GM10266 (cell line): ENCODE data around the gene BMP7.
"Not testable (repeated sequence)": the region's sequence is repeated elsewhere in the genome, so short reads cannot be mapped to it uniquely, and the experiment has no call there.

Experiments used
- DNase-seq: peaks from one replicate; pipeline ENCODE4 v3.0.0; 2012; ENCODE audit errors: extremely low spot score
- TF ChIP-seq, protein P1 (sequence below): IDR thresholded peaks from 2 replicates; pipeline ENCODE4 v1.5.1; 2012; ENCODE audit warnings: mild to moderate bottlenecking, low read depth; ENCODE audit not compliant: control insufficient read depth, insufficient read depth; ENCODE audit errors: missing control alignments

The BMP7 gene

DNA sequence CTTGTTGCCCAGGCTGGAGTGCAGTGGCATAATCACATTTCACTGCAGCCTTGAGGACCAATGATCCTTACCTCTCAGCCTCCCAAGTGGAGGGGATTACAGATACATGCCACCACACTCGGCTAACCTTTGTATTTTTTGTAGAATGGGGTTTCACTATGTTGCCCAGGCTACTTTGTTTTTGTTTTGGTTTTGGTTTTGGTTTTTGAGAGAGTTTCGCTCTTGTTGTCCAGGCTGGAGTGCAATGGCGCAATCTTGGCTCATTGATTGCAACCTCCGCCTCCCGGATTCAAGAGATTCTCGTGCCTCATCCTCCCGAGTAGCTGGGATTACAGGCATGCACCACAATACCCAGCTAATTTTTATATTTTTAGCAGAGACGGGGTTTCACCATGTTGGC, 105.5 kb downstream of the BMP7 start:
- DNase-seq, result no peak
- TF ChIP-seq, protein P1, sequence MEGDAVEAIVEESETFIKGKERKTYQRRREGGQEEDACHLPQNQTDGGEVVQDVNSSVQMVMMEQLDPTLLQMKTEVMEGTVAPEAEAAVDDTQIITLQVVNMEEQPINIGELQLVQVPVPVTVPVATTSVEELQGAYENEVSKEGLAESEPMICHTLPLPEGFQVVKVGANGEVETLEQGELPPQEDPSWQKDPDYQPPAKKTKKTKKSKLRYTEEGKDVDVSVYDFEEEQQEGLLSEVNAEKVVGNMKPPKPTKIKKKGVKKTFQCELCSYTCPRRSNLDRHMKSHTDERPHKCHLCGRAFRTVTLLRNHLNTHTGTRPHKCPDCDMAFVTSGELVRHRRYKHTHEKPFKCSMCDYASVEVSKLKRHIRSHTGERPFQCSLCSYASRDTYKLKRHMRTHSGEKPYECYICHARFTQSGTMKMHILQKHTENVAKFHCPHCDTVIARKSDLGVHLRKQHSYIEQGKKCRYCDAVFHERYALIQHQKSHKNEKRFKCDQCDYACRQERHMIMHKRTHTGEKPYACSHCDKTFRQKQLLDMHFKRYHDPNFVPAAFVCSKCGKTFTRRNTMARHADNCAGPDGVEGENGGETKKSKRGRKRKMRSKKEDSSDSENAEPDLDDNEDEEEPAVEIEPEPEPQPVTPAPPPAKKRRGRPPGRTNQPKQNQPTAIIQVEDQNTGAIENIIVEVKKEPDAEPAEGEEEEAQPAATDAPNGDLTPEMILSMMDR, result no peak

DNA sequence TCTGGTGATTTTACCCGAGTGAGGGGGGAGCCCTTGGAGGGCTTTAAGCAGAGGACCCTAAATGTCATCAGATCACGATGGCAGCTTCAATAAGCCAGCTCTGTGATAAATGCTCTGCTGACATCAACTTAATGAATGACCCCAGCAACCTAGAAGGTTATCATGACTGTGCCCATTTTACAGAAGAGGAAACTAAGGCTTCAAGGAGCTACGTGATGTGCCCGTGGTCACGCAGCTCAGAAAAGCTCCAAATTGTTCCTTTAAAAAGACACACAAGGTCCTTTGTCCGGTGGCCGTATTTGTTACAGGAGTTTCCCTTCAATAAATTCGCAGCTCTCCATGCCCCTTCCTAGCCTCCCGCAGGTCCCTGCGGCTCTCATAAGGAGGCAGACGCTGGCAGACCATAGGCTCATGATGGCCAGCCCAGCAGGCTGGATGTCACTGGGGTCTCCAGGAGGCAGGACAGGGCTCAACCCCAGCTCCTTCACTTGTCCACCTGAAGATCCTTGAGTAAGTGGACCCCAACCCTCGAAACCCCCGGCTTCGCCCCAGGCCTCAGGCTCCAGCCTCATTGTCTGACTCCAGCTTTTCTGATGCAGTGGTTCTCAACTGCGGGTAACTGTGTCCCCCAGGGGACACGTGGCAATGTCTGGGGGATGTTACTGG, 106.4 kb downstream of the BMP7 start:
- no peak for DNase-seq
- TF ChIP-seq, protein P1, result no peak

DNA sequence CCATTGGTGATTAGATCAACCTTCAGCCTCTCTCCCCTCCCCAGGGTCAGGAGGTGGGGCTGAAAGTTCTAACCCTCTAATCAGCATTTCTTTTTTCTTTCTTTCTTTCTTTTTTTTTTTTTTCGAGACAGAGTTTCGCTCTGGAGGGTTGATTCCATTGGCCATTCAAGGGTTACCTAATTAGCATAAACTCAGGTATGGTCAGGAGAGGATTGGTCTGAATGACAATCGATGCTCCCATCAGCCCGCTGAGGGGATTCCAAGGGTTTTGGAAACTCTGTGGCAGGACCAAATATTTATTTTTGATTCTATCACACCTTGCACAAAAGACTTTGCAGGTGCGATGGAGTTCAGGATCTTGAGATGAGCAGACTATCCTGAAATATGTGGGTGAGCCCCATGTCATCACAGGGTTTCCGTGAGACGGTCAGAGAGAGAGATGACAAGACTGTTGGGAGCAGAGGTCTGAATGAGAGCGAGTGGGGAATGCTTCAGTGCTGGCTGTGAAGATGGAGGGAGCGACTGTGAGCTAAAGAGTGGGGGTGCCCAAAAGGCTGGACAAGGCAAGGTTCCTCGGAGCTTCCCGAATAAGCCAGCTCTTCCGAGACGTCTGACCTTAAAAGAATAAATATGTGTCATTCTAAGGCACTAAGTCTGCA, 107.1 kb downstream of the BMP7 start:
- no peak for DNase-seq
- TF ChIP-seq, protein P1, result no peak

DNA sequence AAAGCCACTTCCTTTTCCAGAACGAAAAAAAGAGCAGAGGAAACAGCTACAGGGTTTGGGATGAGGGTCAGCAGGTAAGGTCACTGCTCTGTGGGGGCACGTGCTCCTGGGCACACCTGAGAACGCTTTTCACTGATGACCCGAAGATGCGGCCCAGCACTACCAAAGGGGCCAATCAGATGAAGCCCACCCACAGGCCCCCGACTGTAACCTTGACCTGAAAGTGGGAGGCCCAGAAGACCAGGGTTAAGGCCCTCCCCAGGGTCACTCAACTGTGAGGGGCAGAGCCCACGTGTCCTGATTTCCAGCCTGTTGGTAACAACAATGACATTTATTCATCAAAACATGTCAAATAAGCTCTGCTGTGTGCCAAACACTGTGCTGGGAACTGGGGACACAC, 108.0 kb downstream of the BMP7 start:
- DNase-seq, result no peak
- TF ChIP-seq, protein P1, result no peak

DNA sequence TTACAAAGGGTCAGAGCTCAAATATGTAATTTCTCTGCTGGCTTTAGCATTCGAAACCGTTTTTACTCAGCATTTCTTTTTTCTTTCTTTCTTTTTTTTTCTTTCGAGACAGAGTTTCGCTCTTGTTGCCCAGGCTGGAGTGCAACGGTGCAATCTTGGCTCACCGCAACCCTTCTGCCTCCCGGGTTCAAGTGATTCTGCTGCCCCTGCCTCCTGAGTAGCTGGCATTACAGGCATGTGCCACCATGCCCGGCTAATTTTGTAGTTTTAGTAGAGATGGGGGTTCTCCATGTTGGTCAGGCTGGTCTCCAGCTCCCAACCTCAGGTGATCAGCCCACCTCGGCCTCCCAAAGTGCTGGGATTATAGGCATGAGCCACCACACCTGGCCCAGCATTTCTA, 108.7 kb downstream of the BMP7 start:
- DNase-seq, result not testable (repeated sequence)

DNA sequence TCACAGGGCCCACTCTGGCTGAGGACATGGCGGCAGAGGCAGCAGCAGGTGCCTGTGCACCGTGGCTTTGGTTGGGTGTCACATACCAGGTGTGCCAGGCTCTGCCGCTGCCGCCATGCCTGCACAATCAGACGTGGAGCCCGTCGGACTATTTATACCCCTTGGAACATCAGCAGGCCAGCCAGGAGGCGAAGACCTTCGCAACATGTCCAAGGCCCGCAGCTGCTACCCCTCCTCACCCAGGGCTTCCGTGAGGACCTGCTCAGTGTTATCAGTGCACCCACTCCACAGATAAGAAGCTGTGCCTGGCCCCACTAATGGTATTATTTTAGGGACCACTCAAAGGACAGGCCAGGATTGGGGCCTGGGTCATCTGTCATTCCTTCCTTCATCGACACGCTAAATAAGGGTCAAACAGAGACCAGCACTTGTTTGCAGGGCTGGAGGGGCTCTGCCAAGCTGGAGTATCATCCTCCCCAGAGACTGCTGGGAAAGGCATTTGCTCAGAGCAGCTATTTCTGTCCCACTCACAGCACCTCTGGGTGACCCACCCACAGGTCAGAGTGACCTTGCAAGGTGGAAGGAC, 109.2 kb downstream of the BMP7 start:
- TF ChIP-seq, protein P1, result no peak
- no peak for DNase-seq

DNA sequence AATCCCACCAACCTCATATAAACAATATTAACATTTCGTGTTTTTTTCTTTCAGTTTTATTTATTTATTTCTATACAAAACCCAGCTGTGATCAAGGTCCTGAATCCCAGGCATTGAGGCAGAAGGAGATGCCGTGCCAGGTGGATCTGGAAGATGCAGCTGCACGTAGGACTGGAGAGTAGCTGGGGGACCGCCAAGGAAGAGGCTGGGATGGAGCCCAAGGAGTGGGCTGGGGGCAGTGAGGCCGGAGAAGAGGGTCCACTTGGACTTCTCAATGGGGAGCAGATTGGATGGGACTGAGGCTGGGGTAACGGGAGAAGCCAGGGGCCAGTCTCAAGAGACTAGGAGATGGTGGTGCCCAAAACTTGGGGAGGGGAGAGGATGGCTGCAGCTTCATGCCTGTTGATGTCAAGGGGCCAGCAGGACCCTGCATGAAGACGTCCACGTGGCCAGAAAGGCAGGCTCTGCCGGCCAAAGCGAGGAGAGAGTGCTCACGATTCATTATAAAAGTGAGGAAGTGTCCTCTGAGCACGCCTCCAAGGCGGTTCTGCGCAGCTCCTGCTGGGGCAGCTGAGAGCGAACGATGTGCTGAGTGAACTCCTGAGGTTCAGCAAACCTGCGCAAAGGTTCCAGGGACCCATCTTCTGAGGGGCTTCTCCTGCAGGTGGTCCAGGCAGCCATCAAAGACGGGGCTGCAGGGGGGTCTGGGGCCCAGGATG, 110.3 kb downstream of the BMP7 start:
- DNase-seq, result no peak
- TF ChIP-seq, protein P1, result no peak
